ENCODE data around the gene SIPA1L3. TPM values are rescaled to one million over a fixed set of nuclear protein-coding genes. Genes with fewer than 3 reads are reported as not detected.

Gene SIPA1L3
- total and polyA plus RNA-seq, 11 donors, result 4.7 to 22.9 (median 8.8) TPM

DNA sequence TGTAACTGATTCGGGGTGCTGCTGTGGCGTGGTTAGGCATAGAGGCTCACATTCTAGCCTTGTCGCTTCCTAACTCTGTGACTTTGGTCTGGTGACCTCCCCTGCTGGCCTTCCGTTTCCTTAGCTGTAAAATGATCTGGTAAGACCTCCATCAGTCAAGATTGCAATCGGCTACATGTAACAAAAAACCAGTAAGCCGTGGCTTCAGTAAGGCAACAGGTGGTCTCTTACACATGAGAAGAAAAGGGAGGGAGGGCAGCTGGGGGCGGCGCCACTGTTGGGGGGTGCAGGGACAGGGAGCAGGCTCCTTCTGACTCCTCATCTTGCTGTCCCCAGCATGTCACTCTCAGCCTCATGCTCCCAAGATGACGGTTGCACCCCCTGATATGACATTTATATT is 148.0 kb downstream of the SIPA1L3 start:
- ATAC-seq, result no peak
- intact Hi-C loops (cut with DNase I), result no loop called here
- H3K27me3 ChIP-seq, result no peaks in the 10 kb centered on the region

DNA sequence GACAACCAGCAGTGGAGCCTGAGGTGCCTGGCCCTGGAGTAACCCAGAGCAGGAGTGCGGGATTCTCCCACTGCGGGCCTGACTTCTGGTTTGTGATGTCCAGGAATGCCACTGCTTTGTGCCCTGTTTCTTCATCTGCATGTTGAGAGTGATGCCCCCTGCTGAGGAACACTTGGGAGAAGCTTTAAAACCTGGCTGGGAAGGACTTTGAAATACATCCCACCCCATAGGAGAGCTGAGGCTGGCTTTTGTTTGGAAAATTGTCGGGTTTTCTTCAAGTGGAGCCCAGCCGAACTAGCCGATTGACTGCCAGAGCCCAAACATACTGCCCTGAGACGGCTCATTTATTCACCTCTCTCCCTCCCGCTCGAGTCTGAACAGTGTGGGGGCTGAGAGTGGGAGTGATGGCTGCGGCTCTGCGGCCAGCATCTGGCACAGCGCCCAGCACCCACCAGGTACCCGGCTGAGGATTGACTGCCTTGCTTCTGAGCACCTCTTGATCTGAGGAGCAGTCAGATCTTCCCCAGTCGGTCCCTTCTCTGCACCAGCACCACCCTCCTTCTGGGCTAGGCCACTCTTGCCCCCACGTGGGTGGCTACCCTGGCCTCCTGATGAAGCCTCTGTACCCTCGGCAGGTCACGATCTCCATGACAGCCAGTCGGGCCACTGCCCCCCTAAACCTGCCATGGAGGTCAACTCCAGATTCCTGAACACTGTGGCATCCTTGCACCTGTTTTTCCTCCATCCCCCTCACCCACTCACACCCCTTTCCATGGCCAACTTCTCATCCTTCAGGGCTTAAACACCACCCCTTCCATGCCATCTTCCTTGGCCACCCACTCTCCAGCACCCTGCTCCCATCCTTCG is 148.9 kb downstream of the SIPA1L3 start:
- no peak overlapping the region for H3K4me3 ChIP-seq
- 69 to 80% (median 75%) methylated on average over 16 to 18 of the region's 18 CpGs for WGBS, 4 donors
- ATAC-seq (no peak), DNase-seq (no peak)
- H3K27ac ChIP-seq, result no peak overlapping the region
- TF ChIP-seq POLR2A (IDR thresholded peaks at IDR 0.05), result no peak
- TF ChIP-seq, protein P1, sequence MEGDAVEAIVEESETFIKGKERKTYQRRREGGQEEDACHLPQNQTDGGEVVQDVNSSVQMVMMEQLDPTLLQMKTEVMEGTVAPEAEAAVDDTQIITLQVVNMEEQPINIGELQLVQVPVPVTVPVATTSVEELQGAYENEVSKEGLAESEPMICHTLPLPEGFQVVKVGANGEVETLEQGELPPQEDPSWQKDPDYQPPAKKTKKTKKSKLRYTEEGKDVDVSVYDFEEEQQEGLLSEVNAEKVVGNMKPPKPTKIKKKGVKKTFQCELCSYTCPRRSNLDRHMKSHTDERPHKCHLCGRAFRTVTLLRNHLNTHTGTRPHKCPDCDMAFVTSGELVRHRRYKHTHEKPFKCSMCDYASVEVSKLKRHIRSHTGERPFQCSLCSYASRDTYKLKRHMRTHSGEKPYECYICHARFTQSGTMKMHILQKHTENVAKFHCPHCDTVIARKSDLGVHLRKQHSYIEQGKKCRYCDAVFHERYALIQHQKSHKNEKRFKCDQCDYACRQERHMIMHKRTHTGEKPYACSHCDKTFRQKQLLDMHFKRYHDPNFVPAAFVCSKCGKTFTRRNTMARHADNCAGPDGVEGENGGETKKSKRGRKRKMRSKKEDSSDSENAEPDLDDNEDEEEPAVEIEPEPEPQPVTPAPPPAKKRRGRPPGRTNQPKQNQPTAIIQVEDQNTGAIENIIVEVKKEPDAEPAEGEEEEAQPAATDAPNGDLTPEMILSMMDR (IDR thresholded peaks at IDR 0.05), result no peak
- no peaks in the 10 kb centered on the region for H3K27me3 ChIP-seq
- peaks cover 0 to 9% (median 0%) of the 10 kb centered on the region in 12 donors for H3K4me1 ChIP-seq
- no peaks in the 10 kb centered on the region for H3K9me3 ChIP-seq
- intact Hi-C loops (cut with DNase I), result no loop called here
- H3K36me3 ChIP-seq, result no peaks in the 10 kb centered on the region

More for the DNA sequence above, 148.0 kb downstream of the SIPA1L3 start:
- Histone ChIP-seq H3K4me3 (no peak overlapping the region), H3K36me3 (no peaks in the 10 kb centered on the region), H3K4me1 (peaks cover 0 to 9% (median 0%) of the 10 kb centered on the region in 12 donors), H3K9me3 (no peaks in the 10 kb centered on the region), H3K27ac (no peak overlapping the region)
- WGBS, 4 donors, result 67 to 77% (median 70%) methylated on average over 9 of the region's 9 CpGs
- TF ChIP-seq, protein P1 (IDR thresholded peaks at IDR 0.05), result no peak
- no peak for TF ChIP-seq POLR2A (IDR thresholded peaks at IDR 0.05)
- no peak for DNase-seq

DNA sequence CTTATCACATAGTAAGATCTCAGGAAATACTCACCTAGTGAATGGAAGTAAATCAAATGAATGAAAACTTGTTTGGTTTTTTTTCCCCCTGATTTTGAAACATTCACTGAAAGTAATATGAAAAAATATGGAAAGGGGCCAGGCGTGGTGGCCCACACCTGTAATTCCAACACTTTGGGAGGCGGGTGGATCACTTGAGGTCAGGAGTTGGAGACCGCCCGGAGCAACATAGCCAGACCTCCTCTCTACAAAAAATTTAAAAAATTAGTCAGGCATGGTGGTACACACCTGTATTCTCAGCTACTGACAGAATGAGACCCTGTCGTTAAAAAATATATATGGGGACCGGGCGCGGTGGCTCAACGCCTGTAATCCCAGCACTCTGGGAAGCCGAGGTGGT is 149.6 kb downstream of the SIPA1L3 start:
- Histone ChIP-seq H3K4me1 (peaks cover 0 to 9% (median 0%) of the 10 kb centered on the region in 12 donors), H3K27ac (no peak overlapping the region), H3K9me3 (no peaks in the 10 kb centered on the region), H3K4me3 (no peak overlapping the region), H3K36me3 (no peaks in the 10 kb centered on the region), H3K27me3 (no peaks in the 10 kb centered on the region)
- DNase-seq (no peak), ATAC-seq (no peak)
- intact Hi-C loops (cut with DNase I), result no loop called here
- WGBS, 4 donors, result 90 to 93% (median 92%) methylated on average over 10 of the region's 10 CpGs
- no peak for TF ChIP-seq POLR2A (IDR thresholded peaks at IDR 0.05)
- TF ChIP-seq, protein P1 (IDR thresholded peaks at IDR 0.05), result no peak

DNA sequence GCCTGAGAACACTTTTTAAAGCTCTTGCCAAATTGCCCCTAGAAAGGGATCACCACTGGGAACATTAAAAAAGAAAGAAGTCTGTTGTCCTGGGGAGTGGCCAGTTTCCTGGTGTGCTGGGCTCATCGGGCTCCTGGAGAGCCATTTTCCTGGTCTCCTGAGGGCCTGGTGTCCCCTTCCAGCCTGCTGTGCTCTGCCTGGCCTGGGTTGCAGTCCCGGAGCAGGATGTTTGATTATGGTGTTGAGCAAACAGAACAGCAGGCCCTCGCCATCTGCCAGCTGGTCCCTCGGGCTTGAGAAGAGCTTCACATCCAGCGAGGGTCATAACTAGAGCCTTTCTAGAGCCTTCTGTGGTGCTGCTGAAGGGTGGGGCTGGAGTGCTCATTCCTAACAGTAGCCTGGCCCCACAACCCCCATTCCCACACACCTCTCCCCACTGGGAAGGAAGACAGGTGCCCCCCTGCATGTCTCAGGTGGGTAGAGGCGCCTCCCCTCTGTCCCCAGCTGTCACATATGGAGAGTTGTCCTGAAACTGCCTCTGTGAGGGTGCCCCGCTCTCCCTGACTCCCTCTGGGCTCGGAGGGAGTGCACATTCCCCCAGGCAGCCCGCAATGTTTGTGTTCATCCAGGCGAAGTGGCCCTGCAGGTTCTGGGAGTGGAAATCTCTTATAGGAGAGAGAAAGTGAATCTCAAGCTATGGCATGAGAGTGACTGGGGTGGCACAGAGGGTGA is 151.1 kb downstream of the SIPA1L3 start:
- intact Hi-C loops (cut with DNase I), result no loop called here
- TF ChIP-seq POLR2A (IDR thresholded peaks at IDR 0.05), result no peak
- TF ChIP-seq, protein P1 (IDR thresholded peaks at IDR 0.05), result no peak
- H3K36me3 ChIP-seq, result no peaks in the 10 kb centered on the region
- H3K9me3 ChIP-seq, result no peaks in the 10 kb centered on the region
- 72 to 87% (median 78%) methylated on average over 6 to 10 of the region's 10 CpGs for WGBS, 4 donors
- peaks cover 0 to 9% (median 0%) of the 10 kb centered on the region in 12 donors for H3K4me1 ChIP-seq
- DNase-seq, result no peak
- no peak for ATAC-seq
- no peaks in the 10 kb centered on the region for H3K27me3 ChIP-seq
- H3K27ac ChIP-seq, result no peak overlapping the region
- no peak overlapping the region for H3K4me3 ChIP-seq

All from heart left ventricle (tissue), 16 donors.